ENCODE measurements around the gene SCFD2.

GRCh38 chr4:53175640-53176039 lies 190.2 kb downstream of the SCFD2 start:
- TF ChIP-seq CTCF (conservative IDR thresholded peaks at IDR 0.05 in 1 of 2, IDR thresholded peaks at IDR 0.05 in 1 of 2; ENCODE audit: extremely low read depth in 1 of 2, insufficient read depth in 1 of 2, low read depth in 1 of 2, low read length in 2 of 2) = no peak
- no peak for TF ChIP-seq EZH2 (IDR thresholded peaks at IDR 0.05; ENCODE audit: borderline replicate concordance, low read length)
